Mesendoderm (in vitro differentiated cells): ENCODE data around the gene ASTL.

Experiments used
- DNase-seq: peaks from one replicate; pipeline ENCODE4 v3.0.0; 2013
- H2AK5ac ChIP-seq: 2 replicates; pipeline ENCODE4 v1.6.1; 2013; ENCODE audit warnings: low read length, inconsistent platforms
- H2BK120ac ChIP-seq: 2 replicates; pipeline ENCODE4 v1.6.1; 2013; ENCODE audit warnings: low read depth, mild to moderate bottlenecking, low read length, moderate library complexity, mixed read lengths
- H2BK15ac ChIP-seq: replicated peaks from 2 replicates; pipeline ENCODE4 v1.6.1; 2013; ENCODE audit warnings: low read depth, mild to moderate bottlenecking, moderate library complexity
- H2BK5ac ChIP-seq: 2 replicates; pipeline ENCODE4 v1.6.1; 2013; ENCODE audit warnings: low read length, inconsistent platforms
- H3K18ac ChIP-seq: 2 replicates; pipeline ENCODE4 v1.6.1; 2013; ENCODE audit warnings: mild to moderate bottlenecking, low read length, mixed read lengths
- H3K23ac ChIP-seq: one replicate; pipeline ENCODE4 v1.6.1; 2013; ENCODE audit warnings: low read length
- H3K27ac ChIP-seq: 2 replicates; pipeline ENCODE4 v1.5.1; 2013; ENCODE audit warnings: low read depth, mild to moderate bottlenecking, inconsistent platforms, low read length, moderate library complexity
- H3K27me3 ChIP-seq: 2 replicates; pipeline ENCODE4 v1.6.1; 2013; ENCODE audit warnings: low read length, control low read depth, mild to moderate bottlenecking, inconsistent platforms; ENCODE audit not compliant: insufficient read depth, poor library complexity
- H3K36me3 ChIP-seq: 2 replicates; pipeline ENCODE4 v1.6.1; 2013; ENCODE audit warnings: low read length, inconsistent platforms; ENCODE audit not compliant: control insufficient read depth, insufficient read depth
- H3K4ac ChIP-seq: one replicate; pipeline ENCODE4 v1.6.1; 2013; ENCODE audit warnings: low read depth, mild to moderate bottlenecking, low read length, moderate library complexity
- H3K4me1 ChIP-seq: 2 replicates; pipeline ENCODE4 v1.6.1; 2013; ENCODE audit warnings: low read depth, low read length, inconsistent platforms; ENCODE audit not compliant: control insufficient read depth
- H3K4me2 ChIP-seq: 2 replicates; pipeline ENCODE4 v1.6.1; 2013; ENCODE audit warnings: low read length
- H3K4me3 ChIP-seq: 2 replicates; pipeline ENCODE4 v1.5.1; 2013; ENCODE audit warnings: mild to moderate bottlenecking, low read length
- H3K56ac ChIP-seq: one replicate; pipeline ENCODE4 v1.6.1; 2013; ENCODE audit warnings: low read length
- H3K79me1 ChIP-seq: 2 replicates; pipeline ENCODE4 v1.6.1; 2013; ENCODE audit warnings: low read length, inconsistent platforms
- H3K79me2 ChIP-seq: 2 replicates; pipeline ENCODE4 v1.6.1; 2013; ENCODE audit warnings: mild to moderate bottlenecking, low read length; ENCODE audit not compliant: control insufficient read depth, insufficient read depth
- H3K9ac ChIP-seq: 2 replicates; pipeline ENCODE4 v1.6.1; 2013; ENCODE audit warnings: low read length, inconsistent platforms
- H4K5ac ChIP-seq: one replicate; pipeline ENCODE4 v1.6.1; 2013; ENCODE audit warnings: low read length
- H4K8ac ChIP-seq: one replicate; pipeline ENCODE4 v1.6.1; 2013; ENCODE audit warnings: low read depth, mild to moderate bottlenecking, control low read depth, low read length, moderate library complexity
- WGBS: extraction: QIAGEN DNeasy Blood & Tissue Kit; methylation state at CpG from one replicate; pipeline ENCODE4 v1.1.7; 2013; ENCODE audit warnings: low lambda C conversion rate, missing lambda C conversion rate; ENCODE audit not compliant: insufficient coverage; ENCODE audit errors: extremely low coverage; 5-methylcytosine and 5-hydroxymethylcytosine counted together

The ASTL gene

GRCh38 chr2:96153991-96154431 is 15.7 kb upstream of the ASTL start:
- Histone ChIP-seq H3K27me3 (no peaks in the 10 kb centered on the region), H3K23ac (no peak overlapping the region), H3K79me1 (no peaks in the 10 kb centered on the region), H2BK5ac (no peak overlapping the region), H3K27ac (no peak overlapping the region), H4K5ac (no peak overlapping the region), H3K4me3 (no peak overlapping the region), H3K18ac (no peak overlapping the region), H4K8ac (no peak overlapping the region), H2BK15ac (no peak overlapping the region), H3K4me1 (no peaks in the 10 kb centered on the region), H3K56ac (no peak overlapping the region), H2AK5ac (no peak overlapping the region), H3K79me2 (no peaks in the 10 kb centered on the region), H3K4ac (no peak overlapping the region), H3K4me2 (no peak overlapping the region), H3K36me3 (no peaks in the 10 kb centered on the region), H2BK120ac (no peak overlapping the region), H3K9ac (no peak overlapping the region)
- WGBS, result no CpG with 5 or more reads among the region's 7 CpGs
- DNase-seq, result no peak

- Histone ChIP-seq H3K9ac (no peak overlapping the region), H3K79me2 (no peaks in the 10 kb centered on the region), H3K27me3 (no peaks in the 10 kb centered on the region), H2BK15ac (no peak overlapping the region), H3K4me3 (no peak overlapping the region), H3K4me1 (peaks cover under 1% of the 10 kb centered on the region), H3K4ac (no peak overlapping the region), H3K79me1 (no peaks in the 10 kb centered on the region), H3K4me2 (no peak overlapping the region), H3K23ac (peak overlapping the region; percentile 24), H3K36me3 (no peaks in the 10 kb centered on the region), H4K8ac (no peak overlapping the region), H2BK120ac (no peak overlapping the region), H4K5ac (no peak overlapping the region), H3K27ac (no peak overlapping the region), H3K56ac (no peak overlapping the region), H3K18ac (no peak overlapping the region), H2AK5ac (no peak overlapping the region), H2BK5ac (no peak overlapping the region)
- DNase-seq, result no peak
- no CpG with 5 or more reads among the region's 7 CpGs for WGBS
These were observed 15.0 kb upstream of the ASTL start for GRCh38 chr2:96153291-96153713.

GRCh38 chr2:96152304-96153161 is 14.2 kb upstream of the ASTL start:
- no peak overlapping the region for H3K23ac ChIP-seq
- H3K56ac ChIP-seq, result peak overlapping the region; percentile 17
- H4K8ac ChIP-seq, result no peak overlapping the region
- WGBS, result no CpG with 5 or more reads among the region's 13 CpGs
- no peaks in the 10 kb centered on the region for H3K27me3 ChIP-seq
- H3K4me1 ChIP-seq, result peaks cover 4% of the 10 kb centered on the region
- no peak overlapping the region for H4K5ac ChIP-seq
- no peak overlapping the region for H3K4ac ChIP-seq
- no peak overlapping the region for H3K4me3 ChIP-seq
- H2BK120ac ChIP-seq, result no peak overlapping the region
- DNase-seq, result no peak
- H2BK5ac ChIP-seq, result no peak overlapping the region
- no peak overlapping the region for H2AK5ac ChIP-seq
- no peak overlapping the region for H3K27ac ChIP-seq
- H3K18ac ChIP-seq, result no peak overlapping the region
- no peak overlapping the region for H3K4me2 ChIP-seq
- no peak overlapping the region for H3K9ac ChIP-seq
- H3K79me2 ChIP-seq, result no peaks in the 10 kb centered on the region
- H3K79me1 ChIP-seq, result no peaks in the 10 kb centered on the region
- no peaks in the 10 kb centered on the region for H3K36me3 ChIP-seq
- H2BK15ac ChIP-seq, result no peak overlapping the region

- H3K9ac ChIP-seq, result no peak overlapping the region
- H3K23ac ChIP-seq, result no peak overlapping the region
- H3K4me2 ChIP-seq, result no peak overlapping the region
- H3K4me3 ChIP-seq, result no peak overlapping the region
- H3K27me3 ChIP-seq, result no peaks in the 10 kb centered on the region
- no peaks in the 10 kb centered on the region for H3K36me3 ChIP-seq
- H2AK5ac ChIP-seq, result no peak overlapping the region
- H3K79me2 ChIP-seq, result no peaks in the 10 kb centered on the region
- no peaks in the 10 kb centered on the region for H3K79me1 ChIP-seq
- no peak overlapping the region for H3K18ac ChIP-seq
- peak overlapping the region; percentile 17 for H3K56ac ChIP-seq
- no CpG with 5 or more reads among the region's 9 CpGs for WGBS
- no peak overlapping the region for H3K4ac ChIP-seq
- H3K4me1 ChIP-seq, result peaks cover 5% of the 10 kb centered on the region
- H4K8ac ChIP-seq, result no peak overlapping the region
- no peak overlapping the region for H2BK120ac ChIP-seq
- no peak overlapping the region for H4K5ac ChIP-seq
- no peak overlapping the region for H2BK15ac ChIP-seq
- no peak for DNase-seq
- no peak overlapping the region for H2BK5ac ChIP-seq
- no peak overlapping the region for H3K27ac ChIP-seq
These were observed 13.4 kb upstream of the ASTL start for GRCh38 chr2:96151595-96152303.

GRCh38 chr2:96150791-96151594 is 12.7 kb upstream of the ASTL start:
- Histone ChIP-seq H4K5ac (no peak overlapping the region), H3K9ac (no peak overlapping the region), H3K27ac (no peak overlapping the region), H3K27me3 (no peaks in the 10 kb centered on the region), H3K4me3 (no peak overlapping the region), H2BK5ac (no peak overlapping the region), H2BK120ac (no peak overlapping the region), H3K4me1 (peaks cover 5% of the 10 kb centered on the region), H2BK15ac (no peak overlapping the region), H3K4me2 (no peak overlapping the region), H3K4ac (no peak overlapping the region), H3K79me2 (no peaks in the 10 kb centered on the region), H2AK5ac (no peak overlapping the region), H3K23ac (no peak overlapping the region), H3K56ac (no peak overlapping the region), H3K79me1 (no peaks in the 10 kb centered on the region), H3K18ac (no peak overlapping the region), H4K8ac (no peak overlapping the region), H3K36me3 (no peaks in the 10 kb centered on the region)
- DNase-seq, result no peak
- no CpG with 5 or more reads among the region's 14 CpGs for WGBS
